Measurements from ENCODE around the gene CPNE1.

GRCh38 chr20:35619196-35620095 is 45.3 kb downstream of the CPNE1 start:
- TF ChIP-seq POLR2AphosphoS5 (IDR thresholded peaks at IDR 0.05; ENCODE audit: low read depth, low read length), result peak; percentile 68
- TF ChIP-seq TEAD4 (IDR thresholded peaks at IDR 0.05; ENCODE audit: low read depth, low read length), result no peak
- TF ChIP-seq CTCF (IDR thresholded peaks at IDR 0.05; ENCODE audit: control extremely low read depth in 1 of 3, insufficient read depth in 1 of 3, low read depth in 1 of 3, low read length in 3 of 3), result peak; percentile 64 to 79 (median 71)
- TF ChIP-seq E2F6 (IDR thresholded peaks at IDR 0.05), result peak; percentile 92
- TF ChIP-seq SUZ12 (IDR thresholded peaks at IDR 0.05; ENCODE audit: low read length), result no peak
- TF ChIP-seq RAD21 (IDR thresholded peaks at IDR 0.05 in 1 of 2, conservative IDR thresholded peaks at IDR 0.05 in 1 of 2; ENCODE audit: low read depth in 2 of 2, low read length in 2 of 2), result peak; percentile 29 to 46; a peak in 3 of 4 replicates
- peak; percentile 97 for TF ChIP-seq MAX (IDR thresholded peaks at IDR 0.05)
